Neural progenitor cell (in vitro differentiated cells): ENCODE measurements around the gene TEKTIP1.

Experiments used
- EZH2 ChIP-seq: fragments of 200-600 bp; sonication (generic); IDR thresholded peaks from 2 replicates; pipeline ENCODE4 v1.6.1; 2017; ENCODE audit warnings: antibody characterized with exemption, mild to moderate bottlenecking, moderate library complexity
- EZH2phosphoT487 ChIP-seq: fragments of 200-600 bp; sonication (generic); IDR thresholded peaks from 2 replicates; pipeline ENCODE4 v1.6.1; 2017; ENCODE audit warnings: antibody characterized with exemption
- TF ChIP-seq, protein P1 (sequence below): fragments of 200-600 bp; sonication (generic); IDR thresholded peaks from 2 replicates; pipeline ENCODE4 v1.5.1; 2017; ENCODE audit warnings: antibody characterized with exemption, mild to moderate bottlenecking

DNA sequence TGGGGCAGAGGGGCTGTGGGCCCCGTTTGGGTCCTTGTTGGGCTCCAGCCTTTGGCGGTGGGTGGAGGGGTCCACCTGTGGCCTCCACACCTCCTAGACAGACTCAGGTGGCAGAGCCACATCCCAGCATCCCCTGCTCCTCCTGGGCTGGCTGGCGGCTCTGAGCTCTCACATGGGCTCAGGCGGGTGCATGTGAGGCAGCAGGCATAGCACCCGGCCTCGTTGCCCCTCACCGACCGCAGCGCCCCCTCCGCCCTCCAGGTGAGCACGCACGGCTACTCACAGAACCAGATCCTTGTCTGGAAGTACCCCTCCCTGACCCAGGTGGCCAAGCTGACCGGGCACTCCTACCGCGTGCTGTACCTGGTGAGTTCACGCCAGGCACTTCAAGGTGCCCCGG is 5.9 kb upstream of the TEKTIP1 start:
- TF ChIP-seq EZH2phosphoT487, result no peak
- TF ChIP-seq, protein P1, sequence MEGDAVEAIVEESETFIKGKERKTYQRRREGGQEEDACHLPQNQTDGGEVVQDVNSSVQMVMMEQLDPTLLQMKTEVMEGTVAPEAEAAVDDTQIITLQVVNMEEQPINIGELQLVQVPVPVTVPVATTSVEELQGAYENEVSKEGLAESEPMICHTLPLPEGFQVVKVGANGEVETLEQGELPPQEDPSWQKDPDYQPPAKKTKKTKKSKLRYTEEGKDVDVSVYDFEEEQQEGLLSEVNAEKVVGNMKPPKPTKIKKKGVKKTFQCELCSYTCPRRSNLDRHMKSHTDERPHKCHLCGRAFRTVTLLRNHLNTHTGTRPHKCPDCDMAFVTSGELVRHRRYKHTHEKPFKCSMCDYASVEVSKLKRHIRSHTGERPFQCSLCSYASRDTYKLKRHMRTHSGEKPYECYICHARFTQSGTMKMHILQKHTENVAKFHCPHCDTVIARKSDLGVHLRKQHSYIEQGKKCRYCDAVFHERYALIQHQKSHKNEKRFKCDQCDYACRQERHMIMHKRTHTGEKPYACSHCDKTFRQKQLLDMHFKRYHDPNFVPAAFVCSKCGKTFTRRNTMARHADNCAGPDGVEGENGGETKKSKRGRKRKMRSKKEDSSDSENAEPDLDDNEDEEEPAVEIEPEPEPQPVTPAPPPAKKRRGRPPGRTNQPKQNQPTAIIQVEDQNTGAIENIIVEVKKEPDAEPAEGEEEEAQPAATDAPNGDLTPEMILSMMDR, result no peak
- no peak for TF ChIP-seq EZH2
